HepG2 (cell line): ENCODE measurements around the gene COCH.

ENCODE experiments used
- EP300 ChIP-seq, 3 experiments: sonication (generic) in 1 of 3; formaldehyde crosslinking in 1 of 3; IDR thresholded peaks; 2 replicates each; pipeline versions ENCODE4 v1.5.1 to v1.6.1; 2011 to 2020; ENCODE audit warnings: low read depth in 2 of 3, low read length in 2 of 3, borderline replicate concordance in 1 of 3, improper control_type of control experiment in 1 of 3, mild to moderate bottlenecking in 1 of 3, missing genetic modification reagents in 1 of 3, moderate library complexity in 1 of 3
- SRF ChIP-seq: IDR thresholded peaks from 2 replicates; pipeline ENCODE4 v1.6.1; 2011; ENCODE audit warnings: mild to moderate bottlenecking, low read depth, low read length, moderate library complexity

GRCh38 chr14:30854492-30854891 lies 19.9 kb upstream of the COCH start:
- TF ChIP-seq SRF: no peak
- TF ChIP-seq EP300 (IDR thresholded peaks at IDR 0.05; ENCODE audit: low read depth in 2 of 2, low read length in 2 of 2): no peak
- no peak for TF ChIP-seq EP300 (CRISPR knock-in tag; IDR thresholded peaks at IDR 0.05; ENCODE audit: borderline replicate concordance)
